HG02884 (cell line): ENCODE results near the gene FGF14.
"Not testable (repeated sequence)": the region's sequence is repeated elsewhere in the genome, so short reads cannot be mapped to it uniquely, and the experiment has no call there.

Experiments
- ATAC-seq: cut with Tn5 transposase; IDR thresholded peaks from one replicate; pipeline ENCODE4 v1.9.1; 2021; ENCODE audit warnings: mild to moderate bottlenecking, moderate library complexity; ENCODE audit not compliant: unreplicated experiment

FGF14 gene

DNA sequence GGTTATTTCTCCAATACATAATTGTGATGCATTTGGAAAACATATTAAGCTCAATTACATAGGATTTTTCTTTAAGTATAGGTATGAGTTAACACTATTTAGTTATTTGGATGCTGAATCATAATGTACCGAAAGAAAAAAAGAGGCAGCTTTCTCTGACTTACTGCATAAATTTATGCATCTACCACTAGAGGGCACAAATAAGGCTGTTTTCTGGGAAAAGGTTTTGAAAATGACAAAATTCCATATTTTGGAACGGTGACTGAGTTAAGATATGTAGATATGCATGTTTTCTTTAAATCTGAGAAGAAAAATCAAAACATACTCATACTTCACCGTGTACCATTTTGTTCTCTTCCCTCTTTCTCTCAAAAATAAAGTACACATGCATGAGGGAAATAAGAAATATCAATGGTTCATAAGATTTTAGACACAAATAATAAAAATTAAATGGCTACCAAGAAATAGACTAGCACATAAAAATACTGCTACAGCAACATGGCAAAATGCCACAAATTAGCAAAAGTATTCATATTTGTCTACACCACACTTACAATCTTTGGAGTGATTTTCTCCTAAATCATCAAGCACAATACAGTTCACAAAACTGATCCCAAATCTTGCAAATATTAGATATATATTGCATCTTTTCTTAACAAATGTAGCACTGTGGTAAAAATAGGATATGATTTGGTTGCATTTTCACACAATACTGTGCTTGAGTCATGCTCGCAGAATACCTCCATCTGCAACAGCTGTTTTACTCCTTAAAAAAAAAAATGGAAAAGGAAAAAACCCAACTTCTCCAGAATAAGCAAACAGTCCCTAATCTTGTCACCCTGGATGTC, 260.0 kb downstream of the FGF14 start:
- peak; percentile 67 for ATAC-seq

GRCh38 chr13:102139626-102140025, 262.2 kb downstream of the FGF14 start:
- ATAC-seq: no peak

DNA sequence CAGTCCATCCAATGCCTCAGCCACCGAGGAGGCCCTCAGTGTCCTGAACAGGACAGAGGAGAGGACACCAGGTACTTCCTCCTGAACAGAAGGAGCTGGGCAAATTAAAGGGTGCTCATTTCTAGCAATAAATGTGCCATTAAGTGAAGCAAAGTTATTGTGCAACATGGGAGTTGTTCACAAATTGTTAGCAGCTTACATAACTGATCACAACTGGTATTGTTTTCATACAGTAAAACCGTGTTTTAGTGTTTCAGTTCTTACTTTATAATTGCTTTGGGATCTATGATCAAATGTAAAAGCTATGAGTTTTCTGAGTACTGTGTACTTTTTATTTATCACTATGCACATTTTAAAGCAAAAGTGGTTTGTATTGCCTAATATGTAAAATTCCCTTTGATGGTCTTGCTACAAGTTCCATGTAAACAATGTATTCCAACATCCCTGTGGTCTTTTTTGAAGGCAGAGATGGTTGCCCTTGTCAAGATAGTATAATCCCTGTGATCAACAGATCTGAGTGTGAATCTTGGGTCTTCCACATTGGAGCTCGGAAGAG, 263.1 kb downstream of the FGF14 start:
- ATAC-seq: no peak

DNA sequence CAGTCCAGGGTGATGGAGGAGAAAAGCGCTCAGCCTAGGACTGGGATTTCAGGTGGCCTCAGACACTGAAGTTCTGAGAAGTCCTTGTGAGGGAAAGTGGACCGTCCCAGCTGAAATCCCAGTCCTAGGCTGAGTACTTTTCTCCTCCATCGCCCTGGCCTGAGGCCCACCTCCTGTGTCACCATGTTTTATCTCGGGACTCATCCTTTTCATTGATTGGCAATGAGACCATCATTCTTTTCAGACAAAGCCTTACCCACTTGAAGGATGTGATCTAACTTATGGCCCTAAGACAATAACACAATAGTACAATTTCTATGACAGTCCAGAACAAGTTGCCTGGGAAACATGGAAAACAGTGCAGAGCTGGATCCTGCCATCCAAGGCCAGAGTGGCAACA, 263.9 kb downstream of the FGF14 start:
- not testable (repeated sequence) for ATAC-seq

- ATAC-seq: no peak
Observed at GRCh38 chr13:102136735-102137296, 265.0 kb downstream of the FGF14 start.

DNA sequence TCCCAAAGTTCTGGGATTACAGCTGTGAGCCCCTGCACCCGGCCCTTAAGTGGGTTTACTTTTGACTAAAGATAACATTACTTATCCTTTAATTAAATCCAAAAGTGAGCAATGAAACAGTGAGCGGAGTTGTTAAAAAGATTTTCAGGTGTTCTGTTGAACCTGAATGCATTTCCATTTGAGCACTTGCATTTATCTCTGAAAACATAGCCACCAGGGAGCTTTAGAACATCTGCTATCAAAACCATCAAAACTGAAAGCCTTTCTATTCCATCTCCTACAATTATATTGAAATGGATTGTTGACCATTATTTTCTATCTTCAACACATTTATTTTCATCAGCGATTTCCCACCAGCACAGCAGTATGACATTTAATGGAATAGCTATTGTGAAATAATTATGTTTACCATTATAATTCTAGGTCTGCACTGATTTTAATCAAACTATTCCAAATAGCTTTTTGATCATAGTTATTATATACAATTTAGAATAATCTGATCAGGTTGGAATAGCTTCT, 269.0 kb downstream of the FGF14 start:
- ATAC-seq: no peak

GRCh38 chr13:102131246-102131645, 270.6 kb downstream of the FGF14 start:
- ATAC-seq: no peak

- ATAC-seq: peak; percentile 86
Observed at GRCh38 chr13:102128216-102128810, 273.5 kb downstream of the FGF14 start.

GRCh38 chr13:102127153-102127552, 274.7 kb downstream of the FGF14 start:
- ATAC-seq: no peak

GRCh38 chr13:102122147-102122546, 279.7 kb downstream of the FGF14 start:
- no peak for ATAC-seq

DNA sequence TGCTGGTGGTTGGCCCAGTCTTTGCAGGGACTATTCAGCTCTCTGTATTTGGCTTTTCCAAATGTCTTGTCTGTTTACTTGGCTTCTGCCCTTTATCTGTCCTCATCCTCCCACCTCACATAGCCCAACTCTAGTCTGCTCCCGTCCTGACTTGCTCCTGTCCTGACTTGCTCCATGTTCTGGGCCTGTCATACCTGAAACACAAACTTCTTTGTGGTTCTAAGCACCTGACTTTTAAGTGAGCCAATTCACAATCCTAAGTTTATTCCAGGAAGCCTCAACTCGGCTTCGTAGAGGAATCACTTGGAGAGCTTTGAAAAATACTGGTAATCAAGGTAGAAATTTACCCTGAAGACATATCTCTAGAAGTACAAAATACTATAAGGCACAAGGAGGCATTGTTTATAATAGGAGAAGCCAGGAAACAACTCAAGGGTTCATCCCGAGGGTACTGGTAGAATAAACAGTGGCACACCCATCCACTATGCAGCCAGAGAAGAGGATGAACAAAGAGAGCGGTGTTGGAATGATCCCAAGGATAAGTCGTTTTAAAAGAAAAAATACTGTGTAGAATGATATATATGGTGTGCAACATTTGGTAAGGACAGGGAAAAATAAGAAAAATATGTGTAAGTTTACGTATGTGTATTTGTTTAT, 284.5 kb downstream of the FGF14 start:
- ATAC-seq: no peak

DNA sequence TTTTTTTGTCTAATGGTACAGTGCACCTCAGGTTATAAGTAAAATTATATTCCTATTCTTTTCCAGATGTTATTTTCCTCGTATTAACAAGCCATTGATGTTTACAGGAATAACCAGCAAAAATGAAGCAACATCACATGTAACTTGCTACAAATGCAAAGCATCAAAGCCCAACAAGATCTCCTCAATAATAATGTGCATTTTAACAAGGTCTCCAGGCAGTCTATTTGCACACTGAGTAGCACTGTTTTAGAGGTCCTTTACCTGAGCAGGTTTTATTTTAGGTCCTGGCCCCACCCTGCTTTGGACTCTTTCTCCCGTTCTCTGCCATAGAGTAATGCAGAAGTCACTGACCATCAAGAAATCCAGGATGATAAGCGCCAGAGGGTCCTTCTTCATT, 298.4 kb downstream of the FGF14 start:
- no peak for ATAC-seq

GRCh38 chr13:102100234-102100633, 301.6 kb downstream of the FGF14 start:
- ATAC-seq: no peak

- ATAC-seq: no peak
Observed at GRCh38 chr13:102097708-102098107, 304.1 kb downstream of the FGF14 start.

DNA sequence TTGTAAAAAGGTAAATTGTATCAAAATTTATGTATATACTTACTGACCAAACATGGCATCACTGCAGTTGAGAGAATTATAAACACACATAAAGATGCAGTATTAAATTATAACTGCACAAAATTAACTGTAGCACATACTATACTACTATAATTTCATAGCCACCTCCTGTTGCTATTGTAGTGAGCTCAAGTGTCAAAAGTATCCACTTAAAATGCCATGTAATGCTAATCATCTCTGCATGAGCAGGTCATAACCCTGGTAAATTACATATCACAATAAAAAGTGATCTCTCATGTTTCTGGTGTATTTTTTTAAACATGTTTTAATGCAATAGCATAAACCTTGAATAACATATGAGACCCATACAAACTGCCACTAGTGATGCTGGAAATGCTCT, 308.6 kb downstream of the FGF14 start:
- ATAC-seq: not testable (repeated sequence)

DNA sequence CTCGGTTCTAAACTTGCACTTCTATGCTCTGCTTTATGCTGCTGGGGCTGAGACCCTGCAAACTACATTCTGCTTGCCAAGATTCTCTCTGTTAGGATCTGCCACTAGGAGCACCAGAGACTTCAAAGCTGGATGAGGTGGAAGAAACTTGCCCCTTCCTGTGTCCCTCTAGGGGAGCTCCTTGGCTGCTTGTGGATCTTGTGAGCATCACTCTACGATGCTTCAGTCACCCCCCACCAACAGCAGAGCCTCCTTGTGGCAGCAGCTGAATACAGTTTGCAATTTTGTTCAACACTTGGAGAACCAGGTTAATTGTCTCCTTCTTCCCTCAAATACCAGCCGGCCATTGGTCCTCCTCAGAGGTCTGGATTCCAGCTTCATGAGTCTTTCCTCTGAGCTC, 310.6 kb downstream of the FGF14 start:
- no peak for ATAC-seq

DNA sequence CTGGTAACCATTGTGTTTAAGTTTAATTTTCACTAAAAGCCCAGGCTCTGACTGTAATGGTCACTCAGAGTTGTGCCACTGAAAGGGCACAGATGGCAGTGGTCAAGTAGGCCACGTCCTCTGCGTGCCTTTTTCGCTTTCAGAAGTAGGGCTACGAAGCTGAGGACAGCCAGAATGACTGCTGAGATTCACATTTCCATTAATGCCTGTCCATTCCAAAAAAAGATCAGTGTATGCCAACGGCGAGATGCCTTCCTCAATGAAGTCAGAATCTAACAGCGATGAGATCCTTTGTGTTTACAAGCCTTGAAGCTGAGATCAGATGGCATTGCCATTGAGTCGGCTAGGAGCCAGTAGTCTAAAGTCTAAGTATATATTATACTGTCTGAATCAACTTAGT, 311.3 kb downstream of the FGF14 start:
- ATAC-seq: no peak

DNA sequence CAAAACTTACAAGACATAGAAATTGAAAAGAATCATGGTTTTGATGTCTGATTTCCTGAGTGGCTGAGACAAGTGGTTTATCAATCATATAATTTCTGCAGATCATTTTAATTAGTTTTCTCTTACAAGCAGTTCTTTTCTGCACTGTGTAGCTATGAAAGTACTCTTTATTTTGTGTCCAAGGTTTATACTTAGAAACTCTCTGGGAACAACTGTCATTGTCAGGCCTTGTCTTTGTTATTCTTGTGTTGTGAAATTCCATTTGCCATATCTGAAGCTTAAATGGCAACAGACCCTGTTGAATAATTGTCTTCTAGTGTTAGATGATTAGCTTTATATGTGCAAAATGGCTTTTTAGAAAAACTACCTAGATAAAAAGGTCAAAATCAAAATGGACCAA, 312.1 kb downstream of the FGF14 start:
- no peak for ATAC-seq

GRCh38 chr13:102089177-102089576, 312.7 kb downstream of the FGF14 start:
- no peak for ATAC-seq

DNA sequence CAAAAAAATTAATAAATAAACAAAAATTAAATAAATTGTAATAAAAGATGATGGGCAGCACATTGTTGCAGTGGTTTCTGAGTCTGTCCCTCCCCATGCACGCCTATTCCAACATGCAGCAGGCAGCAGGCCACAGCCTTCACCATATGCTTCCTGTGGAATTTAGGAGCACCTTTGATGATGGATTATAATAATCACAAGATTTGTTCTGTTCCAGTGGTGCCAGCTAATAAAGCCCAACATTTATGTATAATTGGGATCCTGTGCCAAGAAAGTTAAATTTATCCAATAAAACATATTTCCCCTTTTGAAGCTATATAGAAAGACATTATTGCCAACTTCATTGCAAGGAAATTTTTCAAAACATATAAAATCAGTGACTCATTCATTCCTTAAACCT, 328.6 kb downstream of the FGF14 start:
- no peak for ATAC-seq

DNA sequence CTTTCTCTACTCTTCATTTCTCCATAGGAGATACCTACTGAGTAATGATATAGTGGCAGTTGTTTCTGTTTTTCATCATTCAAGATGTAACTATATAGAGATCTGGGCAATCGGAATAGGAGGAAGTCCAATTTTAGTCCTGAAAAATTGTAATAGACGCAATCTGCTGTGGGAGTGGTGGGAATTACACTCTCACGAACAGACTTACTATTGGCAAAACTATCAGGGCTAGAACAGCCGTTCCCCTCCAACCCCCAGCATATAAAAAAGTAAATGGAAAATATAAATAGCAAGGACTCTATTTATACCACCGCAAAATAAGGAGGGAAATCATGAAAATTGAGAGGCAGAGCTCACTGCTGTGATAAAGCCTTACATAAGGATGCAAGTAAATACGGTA, 330.1 kb downstream of the FGF14 start:
- ATAC-seq: no peak
